Measurements from ENCODE around the gene PKNOX2. TPM values are rescaled to one million over a fixed set of nuclear protein-coding genes. Genes with fewer than 3 reads are reported as not detected.

The PKNOX2 gene
- polyA plus RNA-seq, 2 of the 4 experiments (the other 2 are of a cell fraction), result not detected

DNA sequence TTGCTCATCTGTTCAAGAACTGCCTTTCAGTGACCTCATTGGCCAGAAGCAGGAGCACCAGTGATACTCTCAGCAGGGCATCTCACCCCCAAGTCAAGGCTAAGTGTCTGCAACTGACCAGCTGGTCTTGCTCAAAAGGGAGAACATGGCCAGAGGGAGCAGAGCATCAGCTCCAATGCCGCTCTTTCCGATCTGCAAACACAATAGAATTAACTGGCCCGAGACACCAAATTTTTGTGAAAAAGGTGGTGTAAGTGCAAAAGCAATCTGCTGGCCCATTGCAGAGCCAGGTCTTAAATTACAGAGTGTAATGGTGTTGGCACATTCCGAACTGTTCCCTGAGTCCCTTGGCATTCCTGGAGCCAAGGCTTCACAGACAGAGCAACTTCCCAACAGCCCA is 97.0 kb downstream of the PKNOX2 start:
- ATAC-seq (no peak), FAIRE-seq (no peak), DNase-seq (ENCODE audit: low read depth in 1 of 2, low spot score in 1 of 2) (no peak)
- Histone ChIP-seq H3K9me3 (no peaks in the 10 kb centered on the region), H3K4me1 (no peaks in the 10 kb centered on the region), H3K4me2 (no peak overlapping the region), H3K4me3 (no peak overlapping the region), H3K27ac (no peak overlapping the region)
- ChIA-PET POLR2A (no interaction called here), CTCF (no interaction called here)
- TF ChIP-seq HOXB5 (CRISPR knock-in tag; IDR thresholded peaks at IDR 0.05), result no peak
- no peak for TF ChIP-seq CEBPB (IDR thresholded peaks at IDR 0.05)
- TF ChIP-seq CBX2 (IDR thresholded peaks at IDR 0.05; ENCODE audit: borderline replicate concordance, low read depth), result no peak
- TF ChIP-seq EP300 (IDR thresholded peaks at IDR 0.05), result no peak
- TF ChIP-seq FOSL2 (IDR thresholded peaks at IDR 0.05), result no peak
- no peak for TF ChIP-seq FOSL2 (CRISPR knock-in tag; IDR thresholded peaks at IDR 0.05)
- no peak for TF ChIP-seq FOSB (CRISPR knock-in tag; IDR thresholded peaks at IDR 0.05)
- no peak for TF ChIP-seq NFE2L2 (conservative IDR thresholded peaks at IDR 0.05; ENCODE audit: low read length)
- TF ChIP-seq TP53 (CRISPR knock-in tag; IDR thresholded peaks at IDR 0.05), result no peak
- no peak for TF ChIP-seq ZSCAN20 (CRISPR knock-in tag; IDR thresholded peaks at IDR 0.05)
- no peak for TF ChIP-seq KDM1A (IDR thresholded peaks at IDR 0.05; ENCODE audit: low read depth)
- TF ChIP-seq EHF (CRISPR knock-in tag; IDR thresholded peaks at IDR 0.05), result no peak
- TF ChIP-seq MYC (IDR thresholded peaks at IDR 0.05; ENCODE audit: borderline replicate concordance, low read length), result no peak
- TF ChIP-seq PHF8 (IDR thresholded peaks at IDR 0.05; ENCODE audit: borderline replicate concordance, low read depth), result no peak
- no peak for TF ChIP-seq HOXA7 (CRISPR knock-in tag; IDR thresholded peaks at IDR 0.05)
- no peak for TF ChIP-seq EHMT2 (IDR thresholded peaks at IDR 0.05; ENCODE audit: low read depth)
- TF ChIP-seq HEYL (CRISPR knock-in tag; IDR thresholded peaks at IDR 0.05), result no peak
- no peak for TF ChIP-seq MAZ (IDR thresholded peaks at IDR 0.05; ENCODE audit: borderline replicate concordance, low read depth, low read length)
- WGBS (ENCODE audit: missing lambda C conversion rate), result 53% methylated on average over 4 of the region's 4 CpGs

DNA sequence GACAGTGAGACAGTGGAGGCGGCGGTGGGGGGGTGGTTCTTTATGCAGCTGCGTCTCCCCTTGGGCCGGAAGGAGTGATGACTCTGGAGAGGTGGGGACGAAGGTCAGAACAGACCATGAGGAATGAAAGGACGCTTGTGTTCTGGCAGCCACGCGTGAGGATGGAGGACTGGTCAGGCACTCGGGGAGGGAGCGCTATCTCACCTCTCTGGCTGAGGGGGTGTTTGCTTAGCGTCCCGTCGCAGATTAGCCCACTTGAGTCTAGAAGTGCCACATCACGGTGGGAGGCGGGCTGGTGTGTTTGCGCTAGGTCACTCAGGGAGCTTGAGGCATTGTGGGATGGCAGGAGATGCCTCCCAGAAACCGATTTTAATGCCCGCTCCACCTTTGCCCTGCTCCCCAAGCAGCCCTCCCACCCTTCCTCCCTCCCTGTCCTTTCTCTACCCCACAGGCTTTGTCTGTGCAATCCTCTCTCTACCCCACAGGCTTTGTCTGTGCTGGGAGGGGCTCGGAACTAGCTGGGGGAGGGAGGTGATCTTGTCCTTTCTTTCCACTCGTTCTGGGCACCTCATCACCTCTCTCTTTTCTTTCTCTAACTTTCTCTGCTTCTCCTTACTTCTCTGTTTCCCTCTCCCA is 97.8 kb downstream of the PKNOX2 start:
- no peak overlapping the region for H3K4me2 ChIP-seq
- FAIRE-seq (no peak), ATAC-seq (no peak), DNase-seq (ENCODE audit: low read depth in 1 of 2, low spot score in 1 of 2) (no peak)
- no peaks in the 10 kb centered on the region for H3K4me1 ChIP-seq
- no peaks in the 10 kb centered on the region for H3K9me3 ChIP-seq
- whole genome bisulfite sequencing (ENCODE audit: missing lambda C conversion rate), result 40% methylated on average over 18 of the region's 20 CpGs
- ChIA-PET POLR2A (no interaction called here), CTCF (no interaction called here)
- H3K4me3 ChIP-seq, result no peak overlapping the region
- no peak overlapping the region for H3K27ac ChIP-seq
- TF ChIP-seq CHD2 (IDR thresholded peaks at IDR 0.05; ENCODE audit: low read length, partially characterized antibody), result no peak
- TF ChIP-seq, protein P1, sequence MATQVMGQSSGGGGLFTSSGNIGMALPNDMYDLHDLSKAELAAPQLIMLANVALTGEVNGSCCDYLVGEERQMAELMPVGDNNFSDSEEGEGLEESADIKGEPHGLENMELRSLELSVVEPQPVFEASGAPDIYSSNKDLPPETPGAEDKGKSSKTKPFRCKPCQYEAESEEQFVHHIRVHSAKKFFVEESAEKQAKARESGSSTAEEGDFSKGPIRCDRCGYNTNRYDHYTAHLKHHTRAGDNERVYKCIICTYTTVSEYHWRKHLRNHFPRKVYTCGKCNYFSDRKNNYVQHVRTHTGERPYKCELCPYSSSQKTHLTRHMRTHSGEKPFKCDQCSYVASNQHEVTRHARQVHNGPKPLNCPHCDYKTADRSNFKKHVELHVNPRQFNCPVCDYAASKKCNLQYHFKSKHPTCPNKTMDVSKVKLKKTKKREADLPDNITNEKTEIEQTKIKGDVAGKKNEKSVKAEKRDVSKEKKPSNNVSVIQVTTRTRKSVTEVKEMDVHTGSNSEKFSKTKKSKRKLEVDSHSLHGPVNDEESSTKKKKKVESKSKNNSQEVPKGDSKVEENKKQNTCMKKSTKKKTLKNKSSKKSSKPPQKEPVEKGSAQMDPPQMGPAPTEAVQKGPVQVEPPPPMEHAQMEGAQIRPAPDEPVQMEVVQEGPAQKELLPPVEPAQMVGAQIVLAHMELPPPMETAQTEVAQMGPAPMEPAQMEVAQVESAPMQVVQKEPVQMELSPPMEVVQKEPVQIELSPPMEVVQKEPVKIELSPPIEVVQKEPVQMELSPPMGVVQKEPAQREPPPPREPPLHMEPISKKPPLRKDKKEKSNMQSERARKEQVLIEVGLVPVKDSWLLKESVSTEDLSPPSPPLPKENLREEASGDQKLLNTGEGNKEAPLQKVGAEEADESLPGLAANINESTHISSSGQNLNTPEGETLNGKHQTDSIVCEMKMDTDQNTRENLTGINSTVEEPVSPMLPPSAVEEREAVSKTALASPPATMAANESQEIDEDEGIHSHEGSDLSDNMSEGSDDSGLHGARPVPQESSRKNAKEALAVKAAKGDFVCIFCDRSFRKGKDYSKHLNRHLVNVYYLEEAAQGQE (IDR thresholded peaks at IDR 0.05), result no peak
- TF ChIP-seq ZC3H11A (IDR thresholded peaks at IDR 0.05), result no peak
- TF ChIP-seq RAD21 (conservative IDR thresholded peaks at IDR 0.05 in 1 of 2, IDR thresholded peaks at IDR 0.05 in 1 of 2), result no peak
- TF ChIP-seq, protein P2, sequence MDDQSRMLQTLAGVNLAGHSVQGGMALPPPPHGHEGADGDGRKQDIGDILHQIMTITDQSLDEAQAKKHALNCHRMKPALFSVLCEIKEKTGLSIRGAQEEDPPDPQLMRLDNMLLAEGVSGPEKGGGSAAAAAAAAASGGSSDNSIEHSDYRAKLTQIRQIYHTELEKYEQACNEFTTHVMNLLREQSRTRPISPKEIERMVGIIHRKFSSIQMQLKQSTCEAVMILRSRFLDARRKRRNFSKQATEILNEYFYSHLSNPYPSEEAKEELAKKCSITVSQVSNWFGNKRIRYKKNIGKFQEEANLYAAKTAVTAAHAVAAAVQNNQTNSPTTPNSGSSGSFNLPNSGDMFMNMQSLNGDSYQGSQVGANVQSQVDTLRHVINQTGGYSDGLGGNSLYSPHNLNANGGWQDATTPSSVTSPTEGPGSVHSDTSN (IDR thresholded peaks at IDR 0.05), result no peak

Data from A549 (cell line).